Activated naive CD4-positive, alpha-beta T cell treated with anti-CD3 and anti-CD28 coated beads for 36 hours (primary cell): ENCODE measurements around the gene FICD. TPM values are rescaled to one million over a fixed set of nuclear protein-coding genes. Genes with fewer than 3 reads are reported as not detected.
A peak's percentile ranks its signal among the peaks of the same experiment; 100 is the strongest.

Experiments used
- CTCF ChIA-PET: fragments of 350-600 bp; sonication (Branson Sonifier 250); formaldehyde crosslinking; loops from one replicate; lab custom pipeline; 2021; ENCODE audit warnings: antibody characterized with exemption; lab: Charles Lee
- DNase-seq: peaks from one replicate; pipeline ENCODE4 v3.0.0-alpha.2; 2020
- H3K27ac Mint-ChIP-seq: one replicate; pipeline ENCODE4 v1.8.0; 2021; ENCODE audit warnings: mild to moderate bottlenecking, mixed read lengths
- H3K27me3 Mint-ChIP-seq: one replicate; pipeline ENCODE4 v1.8.0; 2021; ENCODE audit warnings: low read depth, mixed read lengths
- H3K36me3 Mint-ChIP-seq: one replicate; pipeline ENCODE4 v1.8.0; 2021; ENCODE audit warnings: low read depth, mixed read lengths
- H3K4me1 Mint-ChIP-seq: one replicate; pipeline ENCODE4 v1.8.0; 2021; ENCODE audit warnings: low read depth, mixed read lengths
- H3K4me3 Mint-ChIP-seq: one replicate; pipeline ENCODE4 v1.8.0; 2021; ENCODE audit warnings: mild to moderate bottlenecking, moderate library complexity, mixed read lengths
- H3K9me3 Mint-ChIP-seq: one replicate; pipeline ENCODE4 v1.8.0; 2021; ENCODE audit warnings: mixed read lengths
- intact Hi-C: fragments of 100-400 bp; cut with micrococcal nuclease; formaldehyde crosslinking; loops from one replicate; pipeline ENCODE4 v1.15.1; 2023
- total RNA-seq, 2 experiments: library from RNA; stranded (reverse); gene quantifications; one replicate each; pipeline ENCODE4 v1.2.3, GENCODE V29; 2021

The FICD gene
- total RNA-seq, 2 experiments from 2014 or later: 3.4 to 3.7 TPM

- Mint-ChIP-seq H3K4me3 (no peak overlapping the region), H3K27ac (no peak overlapping the region), H3K4me1 (no peaks in the 10 kb centered on the region), H3K36me3 (peaks cover 36% of the 10 kb centered on the region), H3K27me3 (no peaks in the 10 kb centered on the region), H3K9me3 (no peaks in the 10 kb centered on the region)
- intact Hi-C loops: no loop called here
- CTCF ChIA-PET: interaction anchor here (0.7 kb wide), 1 partner anchor 21 kb away, joined by 3 read pairs; no protein-coding TSS in a partner anchor
- no peak for DNase-seq
These were observed 8.3 kb downstream of the FICD start for GRCh38 chr12:108523365-108523764.

DNA sequence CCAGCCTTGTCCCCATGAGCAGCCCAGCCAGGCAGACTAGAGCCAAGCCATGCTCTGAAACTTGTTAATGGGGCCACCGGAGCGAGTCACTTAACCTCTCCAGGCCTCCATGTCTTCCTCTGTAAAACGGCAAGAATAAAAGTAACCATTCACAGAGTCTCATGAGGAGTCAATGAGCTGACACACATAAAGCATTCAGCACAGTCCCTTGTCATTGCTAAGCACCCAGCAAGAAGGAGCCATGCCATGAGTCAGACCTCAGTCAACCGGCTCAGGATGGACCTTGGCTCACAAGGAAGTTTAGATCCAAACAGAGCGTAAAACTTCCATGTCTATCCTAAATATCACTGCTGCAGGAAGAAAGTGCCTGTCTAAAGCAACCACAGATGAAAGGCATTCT lies 10.6 kb downstream of the FICD start:
- Mint-ChIP-seq H3K4me3 (no peak overlapping the region), H3K9me3 (no peaks in the 10 kb centered on the region), H3K4me1 (no peaks in the 10 kb centered on the region), H3K36me3 (peaks cover 46% of the 10 kb centered on the region), H3K27me3 (no peaks in the 10 kb centered on the region), H3K27ac (no peak overlapping the region)
- CTCF ChIA-PET: interaction anchor here (1.7 kb wide), 1 partner anchor 13 kb away, joined by 4 read pairs; no protein-coding TSS in a partner anchor
- intact Hi-C loops: no loop called here
- DNase-seq: no peak

- Mint-ChIP-seq H3K36me3 (peaks cover 49% of the 10 kb centered on the region), H3K9me3 (no peaks in the 10 kb centered on the region), H3K27me3 (no peaks in the 10 kb centered on the region), H3K4me3 (no peak overlapping the region), H3K27ac (peak overlapping the region; percentile 25), H3K4me1 (no peaks in the 10 kb centered on the region)
- CTCF ChIA-PET: interaction anchor here (0.6 to 1.7 kb wide), 2 partner anchors 14 to 92 kb away, joined by 4 read pairs; no protein-coding TSS in a partner anchor
- intact Hi-C loops: no loop called here
- no peak for DNase-seq
These were observed 11.5 kb downstream of the FICD start for GRCh38 chr12:108526482-108527165.

DNA sequence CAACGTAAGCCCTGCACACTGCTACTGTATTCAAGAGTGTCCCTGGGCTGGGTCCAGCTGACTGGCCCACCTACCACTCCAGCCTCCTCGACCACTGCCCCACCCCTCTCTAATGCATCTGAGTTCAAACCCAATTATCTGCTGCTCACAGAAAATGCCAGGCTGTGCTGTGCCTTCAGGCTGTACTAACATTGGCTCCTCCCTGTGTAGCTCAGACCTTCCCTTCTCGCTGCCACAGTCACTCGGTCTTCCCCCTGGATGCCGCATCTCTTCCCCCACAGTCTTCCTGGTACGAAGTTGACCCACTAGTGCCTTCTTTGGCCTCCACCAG lies 12.1 kb downstream of the FICD start:
- Mint-ChIP-seq H3K27me3 (no peaks in the 10 kb centered on the region), H3K9me3 (no peaks in the 10 kb centered on the region), H3K36me3 (peaks cover 49% of the 10 kb centered on the region), H3K27ac (peak overlapping the region; percentile 25), H3K4me3 (no peak overlapping the region), H3K4me1 (no peaks in the 10 kb centered on the region)
- DNase-seq: no peak
- CTCF ChIA-PET: interaction anchor here (0.6 to 1.7 kb wide), 2 partner anchors 15 to 92 kb away, joined by 4 read pairs; no protein-coding TSS in a partner anchor
- intact Hi-C loops: no loop called here

DNA sequence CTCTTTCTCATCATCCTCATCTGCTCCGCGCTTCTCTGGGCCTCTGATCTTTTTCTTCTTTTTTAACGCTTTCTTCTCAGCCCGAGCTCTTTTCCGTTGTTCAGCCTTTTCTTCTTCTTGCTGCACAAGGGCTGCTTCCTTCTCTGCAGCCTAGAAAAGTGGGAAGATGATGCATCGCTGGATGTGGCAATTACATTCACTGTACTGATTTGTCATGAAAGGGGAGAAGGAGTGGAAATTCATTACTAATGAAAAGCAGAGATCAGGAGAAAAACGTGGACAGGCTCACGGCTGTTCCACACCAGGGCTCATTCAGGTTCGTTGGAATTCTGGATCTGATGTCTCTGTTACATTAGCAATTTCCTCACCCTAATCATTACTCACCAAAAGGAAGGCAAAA lies 15.1 kb downstream of the FICD start:
- H3K9me3 Mint-ChIP-seq: no peaks in the 10 kb centered on the region
- H3K4me3 Mint-ChIP-seq: no peak overlapping the region
- no peak overlapping the region for H3K27ac Mint-ChIP-seq
- CTCF ChIA-PET: interaction anchor here (2.3 kb wide), 1 partner anchor 8 kb away, joined by 7 read pairs; no protein-coding TSS in a partner anchor
- H3K36me3 Mint-ChIP-seq: peaks cover 42% of the 10 kb centered on the region
- intact Hi-C loops: no loop called here
- DNase-seq: no peak
- H3K27me3 Mint-ChIP-seq: no peaks in the 10 kb centered on the region
- H3K4me1 Mint-ChIP-seq: no peaks in the 10 kb centered on the region

DNA sequence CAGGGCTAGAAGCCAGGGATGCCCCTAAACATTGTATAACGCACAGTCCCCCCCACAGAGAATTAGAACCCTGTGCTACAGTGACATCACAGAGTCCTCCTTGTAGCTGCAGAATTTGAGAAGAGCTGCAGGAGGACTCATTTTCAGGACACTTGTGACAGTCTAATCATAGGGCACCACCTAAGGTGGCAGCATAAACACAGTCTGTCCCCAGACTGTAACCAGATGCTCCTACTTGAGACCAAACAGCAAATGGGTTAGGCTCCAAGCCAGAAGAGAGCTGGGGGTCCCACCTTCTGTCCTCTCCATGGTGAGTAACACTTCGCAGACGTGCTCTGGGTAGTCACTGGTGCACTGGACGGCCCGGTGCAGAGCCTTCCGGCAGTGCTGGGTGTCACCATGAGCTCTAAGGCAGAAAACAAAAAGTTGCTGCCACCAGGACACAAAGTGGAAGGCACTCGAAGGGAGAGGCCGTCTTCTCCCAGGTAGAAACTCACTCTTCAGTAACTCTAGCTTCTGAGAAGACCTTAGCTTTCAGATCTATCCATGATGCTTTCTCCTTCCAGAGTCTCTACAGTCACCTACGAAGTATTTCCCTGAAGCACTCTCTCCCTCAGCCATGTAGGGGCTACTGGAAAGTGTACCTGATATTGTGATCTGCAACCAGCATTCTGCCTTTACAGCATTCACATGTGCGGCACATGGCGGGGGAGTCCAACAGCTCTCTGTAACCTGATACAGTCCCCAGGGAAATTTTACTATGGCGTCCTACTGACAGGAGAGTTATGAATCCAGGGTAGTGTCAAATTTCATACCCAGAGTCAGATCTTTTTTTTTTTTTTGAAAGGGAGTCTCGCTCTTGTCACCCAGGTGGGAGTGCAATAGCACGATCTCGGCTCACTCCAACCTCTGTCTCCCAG lies 17.1 kb downstream of the FICD start:
- intact Hi-C loops: no loop called here
- H3K27me3 Mint-ChIP-seq: no peaks in the 10 kb centered on the region
- DNase-seq: no peak
- no peak overlapping the region for H3K27ac Mint-ChIP-seq
- H3K4me1 Mint-ChIP-seq: no peaks in the 10 kb centered on the region
- H3K9me3 Mint-ChIP-seq: no peaks in the 10 kb centered on the region
- CTCF ChIA-PET: interaction anchor here (2.3 kb wide), 1 partner anchor 10 kb away, joined by 7 read pairs; no protein-coding TSS in a partner anchor
- H3K36me3 Mint-ChIP-seq: peaks cover 39% of the 10 kb centered on the region
- H3K4me3 Mint-ChIP-seq: no peak overlapping the region

DNA sequence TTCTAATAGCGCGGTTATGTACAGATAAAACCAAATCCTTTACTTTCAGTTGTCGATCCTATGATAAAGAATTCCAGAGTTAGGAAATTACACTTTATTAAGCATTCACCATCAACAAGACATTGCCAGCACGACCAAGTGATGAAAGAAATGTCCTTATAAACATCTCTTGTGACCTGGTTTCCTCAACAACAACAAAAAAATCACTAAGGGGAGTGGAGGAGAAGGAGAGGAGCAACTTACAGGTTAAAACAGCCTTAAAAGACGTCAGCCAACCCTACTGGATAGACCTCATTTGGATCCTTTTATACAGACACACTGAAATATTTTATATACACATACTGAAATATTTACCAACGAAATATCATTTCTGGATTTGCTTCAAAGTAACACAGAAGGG lies 23.1 kb downstream of the FICD start:
- no peak overlapping the region for H3K27ac Mint-ChIP-seq
- H3K27me3 Mint-ChIP-seq: no peaks in the 10 kb centered on the region
- H3K9me3 Mint-ChIP-seq: no peaks in the 10 kb centered on the region
- intact Hi-C loops: no loop called here
- DNase-seq: no peak
- H3K4me1 Mint-ChIP-seq: peaks cover 15% of the 10 kb centered on the region
- CTCF ChIA-PET: no interaction called here
- peaks cover 39% of the 10 kb centered on the region for H3K36me3 Mint-ChIP-seq
- H3K4me3 Mint-ChIP-seq: no peak overlapping the region

- no peaks in the 10 kb centered on the region for H3K27me3 Mint-ChIP-seq
- no peaks in the 10 kb centered on the region for H3K9me3 Mint-ChIP-seq
- H3K27ac Mint-ChIP-seq: no peak overlapping the region
- intact Hi-C loops: no loop called here
- H3K36me3 Mint-ChIP-seq: peaks cover 43% of the 10 kb centered on the region
- CTCF ChIA-PET: no interaction called here
- no peak for DNase-seq
- H3K4me3 Mint-ChIP-seq: no peak overlapping the region
- H3K4me1 Mint-ChIP-seq: peaks cover 16% of the 10 kb centered on the region
These were observed 23.6 kb downstream of the FICD start for GRCh38 chr12:108538616-108539195.

DNA sequence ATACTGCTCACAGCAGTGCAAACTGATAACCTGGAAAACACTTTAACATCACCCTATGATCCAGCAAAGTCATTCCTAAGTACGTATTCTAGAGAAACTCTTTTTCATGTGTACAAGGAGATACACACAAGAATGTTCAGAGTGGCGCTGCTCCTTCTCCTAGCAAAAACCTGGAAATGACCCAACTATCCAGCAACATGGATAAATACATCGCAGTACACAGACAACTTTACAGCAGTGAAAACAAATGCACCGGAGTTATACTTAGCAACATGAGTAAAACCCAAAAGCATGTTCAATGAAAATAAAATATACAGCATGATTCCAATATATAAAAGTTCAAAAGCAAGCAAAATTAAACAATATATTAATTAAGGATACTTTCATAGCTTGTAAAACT lies 27.2 kb downstream of the FICD start:
- Mint-ChIP-seq H3K36me3 (peaks cover 40% of the 10 kb centered on the region), H3K4me1 (peaks cover 17% of the 10 kb centered on the region)
- intact Hi-C loops: no loop called here

GRCh38 chr12:108543652-108544051 lies 28.6 kb downstream of the FICD start:
- H3K9me3 Mint-ChIP-seq: no peaks in the 10 kb centered on the region
- intact Hi-C loops: no loop called here

More for the DNA sequence above, 27.2 kb downstream of the FICD start:
- CTCF ChIA-PET: no interaction called here
- Mint-ChIP-seq H3K9me3 (no peaks in the 10 kb centered on the region), H3K27me3 (no peaks in the 10 kb centered on the region), H3K27ac (peak overlapping the region; percentile 61), H3K4me3 (no peak overlapping the region)
- no peak for DNase-seq

DNA sequence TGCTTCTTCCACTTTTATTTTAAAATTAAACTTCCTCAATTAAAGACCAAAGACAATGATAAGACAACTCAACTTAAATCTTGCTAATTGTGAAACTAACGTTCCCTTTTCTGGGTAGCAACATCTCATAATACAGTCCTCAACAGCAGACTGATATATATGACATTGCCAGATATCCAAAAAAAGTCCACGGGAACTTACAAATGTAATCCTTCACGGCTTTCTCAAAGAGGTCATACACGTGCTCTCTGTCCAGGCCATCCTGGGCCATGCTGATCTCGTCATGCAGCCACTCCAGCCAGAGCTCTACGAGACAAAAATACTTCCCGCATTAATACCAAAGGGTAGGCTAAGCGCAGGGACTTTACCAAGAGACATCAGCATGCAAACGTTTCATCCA lies 32.6 kb downstream of the FICD start:
- peaks cover 26% of the 10 kb centered on the region for H3K4me1 Mint-ChIP-seq
- CTCF ChIA-PET: no interaction called here
- no peaks in the 10 kb centered on the region for H3K27me3 Mint-ChIP-seq
- H3K27ac Mint-ChIP-seq: no peak overlapping the region
- H3K9me3 Mint-ChIP-seq: no peaks in the 10 kb centered on the region
- intact Hi-C loops: no loop called here
- no peak for DNase-seq
- no peak overlapping the region for H3K4me3 Mint-ChIP-seq
- H3K36me3 Mint-ChIP-seq: peaks cover 42% of the 10 kb centered on the region

More at GRCh38 chr12:108543652-108544051, 28.6 kb downstream of the FICD start:
- no peak overlapping the region for H3K4me3 Mint-ChIP-seq
- CTCF ChIA-PET: interaction anchor here (1.5 to 1.8 kb wide), 2 partner anchors 31 to 121 kb away, joined by 3 to 4 read pairs; no protein-coding TSS in a partner anchor
- no peak overlapping the region for H3K27ac Mint-ChIP-seq
- H3K36me3 Mint-ChIP-seq: peaks cover 36% of the 10 kb centered on the region
- DNase-seq: no peak
- H3K4me1 Mint-ChIP-seq: peaks cover 17% of the 10 kb centered on the region
- H3K27me3 Mint-ChIP-seq: no peaks in the 10 kb centered on the region

DNA sequence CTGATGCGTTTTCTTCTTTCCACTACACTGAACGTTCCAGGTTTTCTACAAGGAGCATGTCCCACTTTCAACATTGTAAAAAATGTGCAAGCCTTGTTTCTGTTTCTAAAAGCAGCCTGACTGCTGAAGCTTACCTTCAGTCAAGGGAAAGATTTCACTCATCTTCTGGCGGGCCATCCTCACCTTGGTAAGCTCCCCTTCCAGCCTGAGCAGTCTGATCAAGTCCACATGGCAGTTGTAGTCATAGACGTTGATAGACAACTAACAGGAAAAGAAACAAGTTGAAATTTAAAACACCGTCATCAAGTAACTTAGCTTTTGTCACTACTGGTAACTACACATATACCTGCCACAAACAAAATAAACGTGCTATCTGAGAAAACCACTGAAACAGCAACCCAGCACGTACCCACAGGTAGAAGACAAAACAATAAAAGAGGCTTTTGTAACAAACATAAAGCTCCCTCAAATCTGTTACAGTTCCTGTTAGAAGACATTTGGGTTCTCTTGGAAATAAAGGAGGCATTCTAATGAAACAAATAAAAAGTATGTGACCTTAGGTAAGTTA lies 34.0 kb downstream of the FICD start:
- Mint-ChIP-seq H3K36me3 (peaks cover 35% of the 10 kb centered on the region), H3K9me3 (no peaks in the 10 kb centered on the region), H3K4me1 (peaks cover 38% of the 10 kb centered on the region), H3K4me3 (no peak overlapping the region), H3K27ac (no peak overlapping the region), H3K27me3 (no peaks in the 10 kb centered on the region)
- CTCF ChIA-PET: interaction anchor here (0.6 to 2.0 kb wide), 4 partner anchors 62 to 942 kb away, joined by 3 to 9 read pairs (median 4); no protein-coding TSS in a partner anchor
- intact Hi-C loops: no loop called here
- no peak for DNase-seq
